Measurements from ENCODE around the gene TP73.

TP73 gene

DNA sequence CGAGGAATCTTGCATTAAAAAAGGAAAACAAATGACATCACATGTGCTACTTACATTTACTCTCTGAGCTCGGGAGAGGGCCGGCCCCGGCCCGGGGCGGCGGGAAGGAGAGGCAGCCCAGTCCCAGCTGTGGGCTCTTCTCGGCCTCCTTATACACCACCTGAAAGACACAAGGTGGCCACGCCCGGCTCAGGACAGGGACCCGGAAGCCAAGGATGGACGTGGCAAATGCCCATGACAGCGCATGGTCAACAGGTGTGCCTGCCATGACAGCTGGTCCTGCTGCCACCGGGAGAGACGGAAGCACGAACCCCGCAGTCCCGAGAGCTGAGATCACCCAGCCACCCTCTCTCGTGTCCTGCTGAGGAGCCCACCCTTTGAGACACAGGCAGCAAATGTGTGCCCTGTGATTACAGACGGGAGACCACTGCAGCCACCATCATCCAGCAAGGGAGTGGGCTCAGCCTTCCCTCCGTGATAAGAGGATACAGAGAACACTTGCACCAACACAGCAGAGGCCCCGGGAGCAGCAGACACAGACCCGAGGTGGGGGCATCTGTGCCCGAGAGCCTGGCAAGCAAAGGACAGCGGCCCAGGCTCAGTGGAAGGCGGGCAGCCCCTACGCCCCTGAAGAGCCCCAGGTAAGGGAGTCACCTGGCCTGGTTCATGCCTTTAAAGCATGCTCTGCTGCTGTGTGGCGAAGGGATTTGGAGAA is 18.8 kb upstream of the TP73 start:
- DNase-seq (ENCODE audit: low read depth in 1 of 2, low spot score in 1 of 2), result no peak

DNA sequence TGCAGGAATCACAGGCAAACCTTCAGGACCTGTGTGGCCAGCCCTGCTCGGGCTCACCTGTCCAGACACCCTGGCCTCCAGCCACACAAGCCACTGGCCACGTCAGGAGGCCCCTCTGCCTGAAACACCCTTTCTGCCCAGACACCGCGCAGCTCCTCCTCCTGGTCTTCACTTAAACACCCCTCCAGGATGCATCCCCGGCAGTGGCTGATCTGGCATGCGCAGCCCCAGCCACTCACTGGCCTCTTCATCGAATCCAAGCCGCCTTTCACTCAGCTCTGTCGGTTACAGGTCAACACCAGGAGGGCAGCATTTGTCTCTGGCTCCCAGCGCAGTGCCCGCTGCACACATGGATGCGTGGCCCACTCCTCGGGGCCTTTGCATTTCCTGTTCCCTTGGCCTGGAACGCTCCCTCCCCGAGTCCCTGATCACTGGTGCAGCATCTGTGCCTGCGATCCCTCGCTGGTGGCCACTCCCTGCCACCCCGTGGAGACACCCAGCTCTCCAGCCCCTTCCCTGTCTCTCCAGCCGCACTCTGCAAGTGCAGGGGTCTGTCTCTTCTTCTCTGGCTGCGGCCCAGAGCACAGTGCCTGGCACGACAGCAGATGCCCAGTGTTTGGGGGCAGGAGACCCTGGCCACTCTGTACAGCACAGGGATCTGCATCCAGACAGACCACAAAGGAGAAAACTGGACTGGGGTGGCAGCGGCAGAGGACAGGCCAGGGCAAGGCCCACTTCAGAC is 18.1 kb upstream of the TP73 start:
- DNase-seq (ENCODE audit: low read depth in 1 of 2, low spot score in 1 of 2), result no peak

DNA sequence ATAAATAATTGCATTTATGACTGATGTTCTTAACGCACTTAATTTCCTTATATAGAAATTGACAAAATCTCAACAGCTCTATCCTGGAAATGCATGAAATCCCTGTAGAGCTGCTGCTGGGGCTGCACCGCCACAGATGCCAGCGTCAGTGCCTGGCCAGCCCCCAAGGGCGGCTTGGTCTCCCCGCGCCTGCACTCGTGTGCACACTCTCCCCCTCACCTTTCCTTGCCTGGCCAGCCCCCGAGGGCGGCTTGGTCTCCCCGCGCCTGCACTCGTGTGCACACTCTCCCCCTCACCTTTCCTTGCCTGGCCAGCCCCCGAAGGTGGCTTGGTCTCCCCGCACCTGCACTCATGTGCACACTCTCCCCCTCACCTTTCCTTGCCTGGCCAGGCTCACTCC is 16.2 kb upstream of the TP73 start:
- no peak for DNase-seq (ENCODE audit: low read depth in 1 of 2, low spot score in 1 of 2)

DNA sequence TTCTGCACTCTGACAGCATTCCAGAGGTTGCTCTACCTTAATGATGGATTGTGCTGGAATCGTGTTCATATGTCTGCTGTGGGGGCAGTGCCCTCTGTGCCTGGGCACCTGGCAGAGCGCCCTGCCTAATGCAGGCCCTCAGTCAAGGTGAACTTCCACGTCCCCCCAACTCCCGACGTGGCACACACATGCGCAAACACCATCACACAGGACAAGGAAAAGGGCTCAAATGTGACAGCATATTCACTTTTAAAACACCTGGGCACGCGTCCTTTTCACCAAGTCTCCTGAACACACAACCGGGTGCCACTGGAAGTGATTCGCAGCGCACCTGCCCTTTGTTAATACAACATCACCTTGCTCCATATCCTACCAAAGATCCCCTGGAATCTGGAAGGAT is 15.8 kb upstream of the TP73 start:
- DNase-seq (ENCODE audit: low read depth in 1 of 2, low spot score in 1 of 2), result no peak

DNA sequence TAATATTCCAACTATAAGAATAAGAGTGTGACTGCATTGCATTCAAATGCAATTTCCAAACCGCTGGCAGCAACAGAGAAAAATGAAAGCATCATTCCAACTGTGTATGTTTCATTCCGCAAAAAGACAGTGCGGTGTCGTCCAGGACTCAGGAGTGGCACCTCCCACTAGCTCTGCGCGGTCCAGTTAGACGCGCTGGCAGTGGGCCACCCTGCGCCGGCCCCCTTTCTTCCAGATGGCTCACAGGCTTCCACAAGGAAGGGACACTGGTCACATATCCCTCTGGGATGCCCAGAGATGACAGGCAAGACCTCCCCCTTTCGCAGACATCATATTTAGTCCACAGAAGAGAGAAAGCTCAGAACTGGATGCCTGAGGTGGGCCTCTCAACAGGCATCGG is 14.3 kb upstream of the TP73 start:
- no peak for DNase-seq (ENCODE audit: low read depth in 1 of 2, low spot score in 1 of 2)

DNA sequence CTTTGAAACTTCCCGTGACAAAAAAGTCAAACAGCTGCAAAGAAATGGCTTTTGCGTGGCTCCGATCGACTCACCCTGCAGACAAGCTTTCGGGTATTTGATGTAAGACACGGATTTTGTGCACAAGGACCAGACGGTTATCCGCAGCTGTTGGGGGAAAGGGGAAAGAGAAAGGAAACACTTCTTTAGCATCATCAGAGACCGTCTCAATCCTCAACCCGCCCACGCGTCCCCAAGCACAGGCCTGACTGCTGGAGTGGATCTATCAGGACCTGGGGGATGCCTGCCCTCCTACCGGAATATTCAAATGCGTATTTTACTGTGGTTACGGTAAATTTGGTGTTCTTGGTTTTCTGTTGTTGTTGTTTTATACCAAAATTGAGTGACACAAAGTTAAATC is 13.6 kb upstream of the TP73 start:
- no peak for DNase-seq (ENCODE audit: low read depth in 1 of 2, low spot score in 1 of 2)

DNA sequence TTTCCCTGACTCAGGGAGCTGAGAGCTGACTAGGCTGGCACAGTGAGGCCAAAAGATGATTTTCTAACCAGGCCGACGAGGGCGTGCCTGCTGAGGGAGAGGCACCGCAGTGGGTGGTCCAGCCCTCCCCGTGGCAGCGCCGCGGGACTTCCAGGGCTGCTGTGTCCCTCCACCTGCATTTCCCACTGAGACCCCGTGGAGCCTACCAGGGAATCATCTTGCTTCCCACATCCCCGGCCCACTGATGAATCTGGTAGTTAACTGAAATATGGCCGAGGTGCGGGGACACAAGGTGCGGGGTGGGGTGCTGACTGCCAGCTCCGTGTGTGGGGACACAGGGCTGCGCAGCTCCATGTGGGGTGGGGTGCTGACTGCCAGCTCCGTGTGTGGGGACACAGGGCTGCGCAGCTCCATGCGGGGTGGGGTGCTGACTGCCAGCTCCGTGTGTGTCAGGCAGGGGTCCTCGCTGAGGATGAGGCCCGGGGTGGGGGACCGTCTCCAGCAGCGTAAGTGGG is 12.9 kb upstream of the TP73 start:
- DNase-seq (ENCODE audit: low read depth in 1 of 2, low spot score in 1 of 2), result no peak

DNA sequence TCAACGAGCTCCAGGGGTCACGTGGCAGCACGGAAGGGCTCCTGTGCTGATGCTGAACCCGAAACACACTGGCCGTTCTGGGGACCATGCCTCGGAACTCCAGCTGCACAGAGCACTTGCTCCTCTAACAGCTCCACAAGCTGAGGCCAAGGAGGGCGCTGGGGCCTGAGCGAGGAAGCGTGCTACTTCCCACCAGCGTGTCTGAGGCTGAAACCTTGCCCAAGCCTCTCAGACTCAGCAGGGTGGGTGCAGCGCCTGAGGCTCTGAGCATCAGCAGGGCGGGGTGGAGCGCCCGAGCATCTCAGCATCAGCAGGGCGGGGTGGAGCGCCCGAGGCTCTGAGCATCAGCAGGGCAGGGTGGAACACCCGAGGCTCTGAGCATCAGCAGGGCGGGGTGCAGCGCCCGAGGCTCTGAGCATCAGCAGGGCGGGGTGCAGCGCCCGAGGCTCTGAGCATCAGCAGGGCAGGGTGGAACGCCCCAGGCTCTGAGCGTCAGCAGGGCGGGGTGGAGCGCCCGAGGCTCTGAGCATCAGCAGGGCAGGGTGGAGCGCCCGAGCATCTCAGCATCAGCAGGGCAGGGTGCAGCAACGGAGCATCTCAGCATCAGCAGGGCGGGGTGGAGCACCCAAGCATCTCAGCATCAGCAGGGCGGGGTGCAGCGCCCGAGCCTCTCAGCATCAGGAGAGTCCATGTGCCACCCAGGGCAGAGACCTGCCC is 12.0 kb upstream of the TP73 start:
- no peak for DNase-seq (ENCODE audit: low read depth in 1 of 2, low spot score in 1 of 2)

DNA sequence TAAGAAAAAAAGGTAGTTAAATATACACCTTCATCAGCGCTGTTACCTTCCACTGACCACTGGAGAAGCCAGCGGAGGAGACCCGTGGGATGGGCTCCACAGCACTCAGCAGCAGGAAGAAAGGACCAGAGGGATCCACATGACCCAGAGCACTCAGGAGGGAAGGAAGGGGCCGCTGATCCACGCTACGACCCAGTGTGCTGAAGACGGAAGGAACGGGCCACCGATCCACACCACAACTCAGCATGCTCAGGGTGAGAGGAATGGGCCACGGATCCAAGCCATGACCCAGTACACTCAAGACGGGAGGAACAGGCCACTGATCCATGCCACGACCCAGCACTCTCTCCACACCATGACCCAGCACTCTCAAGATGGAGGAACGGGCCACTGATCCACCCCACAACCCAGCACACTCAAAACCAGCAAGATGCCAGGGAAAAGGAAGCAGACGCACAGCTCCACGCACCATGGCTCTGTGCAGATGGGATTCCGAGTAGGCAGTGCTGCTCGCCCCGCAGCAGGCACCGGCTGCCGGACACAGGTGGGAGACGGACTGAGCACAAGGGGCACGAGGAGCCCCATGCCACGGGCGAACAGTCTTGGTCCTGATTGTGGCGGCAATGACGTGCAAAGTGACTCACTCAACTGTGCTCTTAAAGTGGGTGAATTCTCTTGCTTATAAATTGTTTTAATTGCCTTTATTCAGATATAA is 11.1 kb upstream of the TP73 start:
- DNase-seq (ENCODE audit: low read depth in 1 of 2, low spot score in 1 of 2), result no peak

DNA sequence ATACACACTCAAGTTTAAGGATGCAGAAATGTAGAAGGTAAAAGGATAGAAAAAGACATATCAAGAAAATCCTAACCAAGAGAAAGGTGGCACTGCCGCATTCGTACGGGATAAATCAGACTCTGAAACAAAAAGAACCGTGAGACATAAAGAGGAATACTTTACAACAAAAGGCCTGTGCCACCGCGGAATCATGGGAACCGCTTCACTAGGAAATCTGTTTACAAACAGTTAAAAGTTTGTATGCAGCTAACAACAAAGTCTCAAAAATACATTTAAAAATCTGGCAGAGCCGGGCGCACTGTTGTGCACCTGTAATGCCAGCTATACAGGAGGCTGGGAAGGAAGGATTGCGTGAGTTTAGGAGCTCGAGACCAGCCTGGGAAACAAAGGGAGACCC is 10.5 kb upstream of the TP73 start:
- no peak for DNase-seq (ENCODE audit: low read depth in 1 of 2, low spot score in 1 of 2)

DNA sequence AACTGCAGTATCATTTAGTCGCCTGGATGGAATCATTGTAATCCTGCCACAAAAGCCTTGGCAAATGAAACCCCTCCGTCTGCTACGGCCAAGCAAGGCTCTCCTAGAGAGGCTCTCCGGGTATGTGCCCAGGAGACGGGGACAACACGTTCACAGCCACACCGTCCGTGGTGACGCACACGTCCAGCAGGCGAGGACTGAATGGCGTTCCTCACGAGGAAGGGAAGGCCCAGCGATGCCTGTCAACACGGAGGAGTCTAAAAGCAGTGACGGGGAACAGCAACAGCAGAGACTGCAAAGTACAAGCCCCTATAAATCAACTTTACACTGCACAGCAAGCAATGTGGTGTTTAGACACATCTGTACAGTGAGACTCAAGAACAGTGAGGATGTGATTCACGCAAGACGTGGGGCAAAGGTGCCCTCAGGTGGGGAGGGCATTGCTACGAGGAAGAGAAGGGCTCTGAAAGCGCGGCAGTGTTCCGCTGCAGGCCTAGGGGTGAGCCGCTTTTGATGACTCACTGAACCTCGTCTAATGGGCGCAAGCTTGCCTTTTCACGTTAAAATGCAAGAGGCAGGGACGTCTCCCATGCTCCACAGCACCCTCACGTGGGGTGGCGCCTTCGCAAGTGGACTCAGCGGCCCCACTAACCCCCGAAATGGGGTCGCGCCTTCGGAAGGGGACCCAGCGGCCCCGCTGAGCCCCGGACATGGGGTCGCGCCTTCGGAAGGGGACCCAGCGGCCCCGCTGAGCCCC is 9.2 kb upstream of the TP73 start:
- no peak for DNase-seq (ENCODE audit: low read depth in 1 of 2, low spot score in 1 of 2)

DNA sequence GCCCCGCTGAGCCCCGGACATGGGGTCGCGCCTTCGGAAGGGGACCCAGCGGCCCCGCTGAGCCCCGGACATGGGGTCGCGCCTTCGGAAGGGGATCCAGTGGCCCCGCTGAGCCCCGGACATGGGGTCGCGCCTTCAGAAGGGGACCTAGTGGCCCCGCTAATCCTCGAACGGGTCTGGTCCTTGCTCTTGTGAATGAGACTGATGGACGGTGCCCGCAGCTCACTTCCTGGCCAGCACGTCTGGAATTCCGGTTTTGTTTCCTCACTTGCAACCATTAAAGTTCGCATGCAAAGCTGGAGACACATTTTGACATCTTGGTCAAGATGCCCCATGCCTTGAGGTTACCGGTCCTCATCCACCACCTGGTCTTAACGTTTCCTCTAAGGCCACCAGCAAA is 8.0 kb upstream of the TP73 start:
- DNase-seq (ENCODE audit: low read depth in 1 of 2, low spot score in 1 of 2), result no peak

DNA sequence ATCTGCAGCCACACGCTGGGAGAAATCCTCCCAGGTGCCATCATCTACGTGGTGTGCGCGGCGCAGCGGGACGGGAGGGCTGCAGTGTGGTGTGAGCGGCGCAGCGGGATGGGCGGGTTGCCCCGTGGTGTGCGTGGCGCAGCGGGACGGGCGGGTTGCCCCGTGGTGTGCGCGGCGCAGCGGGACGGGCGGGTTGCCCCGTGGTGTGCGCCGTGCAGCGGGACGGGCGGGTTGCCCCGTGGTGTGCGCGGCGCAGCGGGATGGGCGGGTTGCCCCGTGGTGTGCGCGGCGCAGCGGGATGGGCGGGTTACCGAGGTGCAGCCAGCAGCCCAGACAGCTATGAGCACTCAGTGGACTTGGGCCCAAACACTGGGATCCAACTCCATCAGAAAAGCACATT is 7.1 kb upstream of the TP73 start:
- no peak for DNase-seq (ENCODE audit: low read depth in 1 of 2, low spot score in 1 of 2)

DNA sequence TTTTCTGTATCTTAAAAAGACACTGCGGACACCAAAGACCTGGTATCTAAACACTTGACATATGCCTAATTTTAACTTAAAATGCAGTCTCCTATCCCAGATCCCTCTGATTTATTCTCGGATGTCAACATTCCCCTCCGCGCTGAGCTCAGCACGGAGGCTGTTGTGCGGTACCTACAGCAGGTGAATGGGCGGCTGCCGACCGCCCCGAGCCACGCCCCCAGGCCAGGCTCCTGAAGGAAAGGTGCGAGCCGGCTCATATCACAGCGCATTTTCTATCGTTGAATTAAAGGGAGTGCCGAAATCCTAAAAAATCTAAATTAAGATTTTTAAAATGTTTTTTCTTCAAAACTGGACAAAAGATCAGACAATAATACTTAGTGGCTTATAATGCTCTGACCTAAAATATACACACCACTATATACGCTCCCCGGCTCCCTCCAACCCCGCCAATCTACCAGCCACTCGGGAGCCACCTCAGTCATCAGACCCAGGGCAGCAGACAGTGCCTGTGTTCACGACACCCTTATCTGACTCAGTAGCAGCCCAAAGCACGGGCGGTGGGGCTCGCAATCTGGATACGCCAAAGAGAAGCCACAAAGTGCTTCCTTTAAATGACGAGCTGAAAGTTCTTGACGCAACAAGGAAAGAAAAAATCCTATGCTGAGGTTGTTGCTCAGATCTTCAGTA is 6.5 kb upstream of the TP73 start:
- no peak for DNase-seq (ENCODE audit: low read depth in 1 of 2, low spot score in 1 of 2)

DNA sequence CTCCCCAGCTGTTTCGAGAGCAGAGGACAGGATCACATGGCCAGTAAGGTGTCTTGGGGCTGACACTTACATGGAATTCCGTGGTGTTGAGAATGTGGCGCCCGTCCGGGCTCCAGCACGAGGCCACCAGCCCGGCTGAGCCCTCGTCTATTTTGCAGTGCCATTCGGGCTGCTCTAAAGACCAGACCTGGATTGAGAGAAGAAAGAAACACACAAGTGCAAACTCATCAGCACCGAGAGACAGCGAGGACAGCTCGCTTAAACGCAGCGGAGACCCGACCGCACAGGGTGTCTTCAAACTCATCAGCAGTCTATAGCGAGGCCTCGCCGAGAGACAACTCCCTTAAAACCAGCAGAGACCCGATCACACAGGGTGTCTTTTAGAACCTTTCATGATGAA is 5.7 kb upstream of the TP73 start:
- DNase-seq (ENCODE audit: low read depth in 1 of 2, low spot score in 1 of 2), result no peak

DNA sequence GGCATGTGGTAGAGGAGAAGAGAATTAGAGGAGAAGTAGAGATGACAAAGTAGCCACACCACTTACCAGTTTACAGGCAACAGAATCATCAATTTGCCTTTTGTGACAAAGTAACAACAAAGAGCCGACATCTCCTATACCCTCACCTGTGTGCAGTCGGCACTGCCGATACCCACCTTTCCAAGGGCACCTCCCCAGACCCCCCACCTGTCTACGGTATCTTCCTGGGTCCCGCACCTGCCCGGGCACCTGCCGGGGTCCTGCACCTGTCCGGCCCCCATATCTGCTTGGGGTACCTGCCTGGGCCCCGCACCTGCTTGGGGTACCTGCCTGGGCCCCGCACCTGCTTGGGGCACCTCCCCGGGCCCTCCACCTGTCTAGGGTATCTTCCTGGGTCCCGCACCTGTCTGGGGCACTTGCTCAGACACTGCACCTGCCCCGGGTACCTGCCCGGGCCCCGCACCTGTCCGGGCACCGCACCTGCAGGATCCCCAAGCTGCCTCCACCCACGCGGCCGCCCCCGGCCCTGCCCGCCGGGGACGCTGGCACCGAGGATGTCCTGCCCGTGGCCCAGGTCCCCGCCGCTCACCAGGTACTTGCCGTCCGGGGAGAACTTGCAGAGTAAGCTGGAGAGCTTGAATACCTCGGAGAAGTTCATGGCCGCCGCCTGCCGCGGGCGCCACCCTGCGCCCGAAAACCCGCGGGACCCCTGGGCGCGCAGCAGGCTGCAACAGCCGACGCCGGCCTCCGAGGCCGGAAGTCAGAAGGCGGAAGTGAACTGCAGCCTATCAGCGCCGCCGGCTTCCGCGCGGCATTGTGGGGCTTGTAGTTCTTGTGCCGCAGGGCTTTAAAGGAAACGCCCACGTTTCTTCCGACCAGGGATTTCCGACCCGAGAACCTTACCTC is 2.7 kb upstream of the TP73 start, which contains the start of gene WRAP73:
TSS of gene WRAP73 (minus strand) at position 762 of the 906 bp plus-strand sequence. CDS start at position 658, 104 bp downstream.
- peak; percentile 70 to 82 for DNase-seq (ENCODE audit: low read depth in 1 of 2, low spot score in 1 of 2)

DNA sequence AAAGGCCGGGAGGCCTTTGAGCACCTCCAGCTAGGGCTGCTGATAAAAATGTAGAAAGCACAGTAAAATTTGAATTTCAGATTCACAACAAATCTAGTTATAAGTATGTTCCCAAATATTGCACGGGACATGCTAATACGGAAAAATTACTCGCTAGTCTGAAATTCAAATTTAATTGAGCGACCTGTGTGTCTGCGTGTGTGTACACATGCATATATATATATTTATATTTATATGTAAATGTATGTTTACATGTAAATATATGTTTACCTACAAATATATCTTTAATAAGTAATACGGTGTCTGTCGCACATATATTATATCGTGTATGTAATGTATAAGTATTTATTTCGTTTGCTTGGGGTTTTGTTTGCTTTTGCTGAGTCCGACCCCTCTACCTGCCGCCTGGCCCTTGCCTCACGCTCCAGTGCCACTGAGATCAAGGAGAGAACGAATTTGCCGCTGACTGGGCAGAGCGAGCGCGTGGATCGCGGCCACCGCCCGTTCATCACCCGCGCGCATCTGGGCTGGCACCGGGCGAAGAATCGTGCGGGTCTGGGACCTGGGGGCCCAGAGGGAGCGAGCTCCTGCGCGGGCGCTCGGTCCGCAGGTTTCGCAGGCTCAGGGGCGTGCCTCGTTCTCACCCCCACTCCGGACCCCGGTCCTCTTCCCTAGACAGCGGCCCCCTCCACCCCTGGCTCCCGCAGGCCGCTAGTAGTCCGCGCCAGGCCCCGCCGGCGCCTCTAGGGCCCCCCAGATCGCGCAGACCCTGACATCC is 1.9 kb upstream of the TP73 start:
- DNase-seq (ENCODE audit: low read depth in 1 of 2, low spot score in 1 of 2), result no peak
